ENCODE measurements around the gene SLC15A3.

SLC15A3 gene

DNA sequence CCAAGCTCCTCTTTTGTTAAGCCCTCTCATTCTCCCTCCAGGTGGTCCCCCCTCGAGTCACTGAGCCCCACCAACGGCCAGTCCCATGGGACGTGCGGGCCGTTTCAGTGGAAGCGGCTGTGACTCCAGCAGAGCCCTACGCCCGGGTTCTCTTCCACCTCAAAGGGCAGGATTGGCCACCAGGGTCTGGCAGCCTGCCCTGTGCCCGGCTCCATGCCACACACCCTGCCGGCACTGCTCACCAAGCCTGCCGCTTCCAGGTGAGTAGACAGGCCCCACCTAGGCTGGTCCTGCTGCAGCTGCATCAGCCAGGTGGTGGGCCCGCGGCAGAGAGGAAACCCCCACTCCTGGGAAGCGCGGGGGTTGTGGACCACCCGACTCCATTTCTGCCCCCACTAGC is 24.4 kb downstream of the SLC15A3 start:
- no peak for DNase-seq

DNA sequence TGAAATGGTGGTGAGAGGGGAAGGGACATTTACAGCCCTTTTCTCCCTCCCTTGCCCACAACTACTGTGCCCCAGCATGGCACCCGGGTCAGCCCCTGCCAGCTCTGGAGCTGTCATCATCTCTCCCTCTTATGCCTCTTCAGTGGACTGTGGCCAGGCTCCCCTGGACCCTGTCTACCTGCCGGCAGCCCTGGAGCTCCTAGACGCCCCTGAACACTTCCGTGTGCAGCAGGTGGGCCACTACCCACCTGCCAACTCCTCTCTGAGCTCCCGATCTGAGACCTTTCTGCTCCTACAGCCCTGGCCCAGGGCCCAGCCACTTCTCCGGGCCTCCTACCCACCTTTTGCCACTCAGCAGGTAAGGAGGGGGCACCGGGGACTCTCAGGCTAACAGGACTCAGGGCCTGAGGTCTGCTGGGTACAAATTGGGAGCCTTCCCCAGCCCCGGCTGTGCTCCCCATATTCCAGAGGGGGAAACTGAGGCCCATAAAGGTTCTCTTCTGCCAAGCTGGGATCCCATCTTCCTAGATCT is 24.8 kb downstream of the SLC15A3 start:
- no peak for DNase-seq

DNA sequence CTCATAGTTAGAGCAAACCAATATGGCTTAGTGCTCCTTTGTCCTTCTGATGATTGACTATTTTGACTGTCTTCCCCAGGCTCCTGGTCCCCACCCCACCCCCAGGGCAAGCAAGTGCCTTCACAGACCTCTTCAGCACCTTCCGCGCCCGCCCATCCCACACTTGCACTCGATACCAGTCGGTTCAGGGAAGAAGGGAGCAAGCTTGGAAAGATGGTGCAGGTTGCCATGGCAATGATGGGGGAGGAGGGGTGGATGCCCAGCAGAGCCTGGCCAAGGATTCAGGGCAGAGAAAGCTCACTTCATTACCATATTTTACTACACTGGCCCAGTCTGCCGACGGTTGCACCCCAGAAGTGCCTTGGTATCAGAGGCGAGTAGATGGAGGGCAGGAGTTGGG is 25.5 kb downstream of the SLC15A3 start:
- DNase-seq: no peak

GRCh38 chr11:60925868-60926267 is 26.1 kb downstream of the SLC15A3 start:
- DNase-seq: no peak

- no peak for DNase-seq
Measured at GRCh38 chr11:60924906-60925853, 26.8 kb downstream of the SLC15A3 start.

DNA sequence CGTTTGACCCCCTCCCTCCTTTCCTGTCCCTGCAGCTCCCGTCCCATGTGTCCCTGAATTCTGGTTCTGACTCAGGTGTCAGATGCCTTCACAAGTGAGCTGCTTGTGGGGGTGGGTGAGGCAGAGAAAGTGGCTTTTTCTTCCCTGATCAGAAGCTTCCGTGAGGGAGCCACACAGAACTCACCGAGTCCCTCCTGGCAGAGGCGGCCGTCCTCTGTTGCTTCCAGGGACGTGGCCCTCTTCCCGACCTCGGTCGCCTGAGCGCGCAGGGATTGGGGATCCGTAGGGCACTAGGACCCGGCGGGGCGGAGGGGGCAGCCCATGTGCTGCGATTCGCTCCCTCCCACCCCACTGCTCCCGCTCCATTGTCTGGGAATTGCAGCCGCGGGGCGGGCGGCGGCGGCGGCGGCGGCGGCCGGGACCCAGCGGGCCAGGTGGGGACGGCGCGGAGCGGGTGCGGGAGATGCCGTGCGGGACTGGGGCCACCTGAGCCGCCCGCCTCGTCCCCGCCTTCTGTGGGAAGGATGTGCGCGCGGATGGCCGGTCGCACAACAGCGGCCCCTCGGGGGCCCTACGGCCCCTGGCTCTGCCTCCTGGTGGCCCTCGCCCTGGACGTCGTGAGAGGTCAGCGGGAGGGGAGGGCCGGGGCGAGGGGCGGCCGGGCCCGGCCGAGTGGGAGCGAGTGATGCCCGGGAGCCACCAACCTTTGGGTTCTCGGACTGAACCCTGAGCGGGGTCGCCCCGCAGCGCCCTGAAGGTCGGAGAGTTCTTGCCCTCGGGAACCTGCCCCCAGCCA is 27.7 kb downstream of the SLC15A3 start, which contains the start of gene TMEM132A:
TMEM132A (plus strand) TSS at position 351 of the 796 bp plus-strand sequence; CDS start at position 525, 174 bp downstream.
- no peak for DNase-seq

- DNase-seq: no peak
Measured at GRCh38 chr11:60923800-60924109, 28.2 kb downstream of the SLC15A3 start.

DNA sequence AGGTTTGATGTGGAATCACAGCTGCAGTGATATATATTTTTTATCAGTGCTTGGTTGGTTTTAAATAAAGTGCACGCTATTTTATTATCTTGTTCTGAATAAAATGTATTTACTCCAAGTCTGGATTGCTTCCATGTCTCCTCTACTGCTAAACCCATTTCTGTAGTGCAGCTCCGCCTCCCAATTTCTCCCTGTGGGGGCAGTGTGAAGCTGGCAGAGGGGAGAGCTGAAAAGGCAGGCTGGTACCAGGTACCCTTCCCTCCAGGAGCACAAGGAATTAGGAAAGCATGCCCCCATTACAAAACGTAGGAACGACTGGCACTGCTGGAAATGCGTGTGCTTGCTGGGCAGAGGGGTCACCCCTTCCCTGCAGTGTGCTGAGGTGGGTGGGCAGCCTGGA is 28.6 kb downstream of the SLC15A3 start:
- no peak for DNase-seq

DNA sequence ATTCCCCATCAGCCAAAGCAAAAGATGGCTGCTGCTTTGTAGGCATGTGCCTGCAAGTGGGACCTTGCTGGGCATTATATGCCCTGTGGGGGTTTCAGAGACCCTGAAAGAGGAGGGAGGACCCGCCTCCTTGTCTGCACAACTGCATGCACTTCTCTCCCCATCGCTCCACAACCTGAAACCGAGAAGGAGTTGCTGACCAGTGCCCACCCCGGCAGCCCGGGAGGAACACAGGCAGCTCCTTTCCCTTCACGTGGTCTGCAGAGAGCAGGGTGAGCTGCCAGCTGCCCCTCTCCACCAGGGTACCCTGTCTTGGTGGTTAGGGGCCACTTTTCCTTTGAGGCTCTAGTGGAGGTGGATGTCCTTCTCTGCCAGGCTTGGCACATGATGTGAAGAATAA is 29.1 kb downstream of the SLC15A3 start:
- DNase-seq: no peak

DNA sequence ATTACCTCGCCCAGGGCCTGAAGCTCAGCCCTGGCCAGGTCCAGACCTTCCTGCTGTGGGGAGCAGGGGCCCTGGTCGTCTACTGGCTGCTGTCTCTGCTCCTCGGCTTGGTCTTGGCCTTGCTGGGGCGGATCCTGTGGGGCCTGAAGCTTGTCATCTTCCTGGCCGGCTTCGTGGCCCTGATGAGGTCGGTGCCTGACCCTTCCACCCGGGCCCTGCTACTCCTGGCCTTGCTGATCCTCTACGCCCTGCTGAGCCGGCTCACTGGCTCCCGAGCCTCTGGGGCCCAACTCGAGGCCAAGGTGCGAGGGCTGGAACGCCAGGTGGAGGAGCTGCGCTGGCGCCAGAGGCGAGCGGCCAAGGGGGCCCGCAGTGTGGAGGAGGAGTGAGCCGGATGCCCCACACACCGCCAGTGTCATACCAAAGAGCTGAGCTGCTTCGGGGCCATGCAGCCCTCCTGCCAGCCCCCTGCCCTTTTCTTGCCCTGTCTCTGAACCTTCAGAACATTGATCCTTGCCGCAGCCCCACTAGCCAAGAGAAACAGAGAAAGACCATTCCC is 30.1 kb downstream of the SLC15A3 start:
- no peak for DNase-seq

DNA sequence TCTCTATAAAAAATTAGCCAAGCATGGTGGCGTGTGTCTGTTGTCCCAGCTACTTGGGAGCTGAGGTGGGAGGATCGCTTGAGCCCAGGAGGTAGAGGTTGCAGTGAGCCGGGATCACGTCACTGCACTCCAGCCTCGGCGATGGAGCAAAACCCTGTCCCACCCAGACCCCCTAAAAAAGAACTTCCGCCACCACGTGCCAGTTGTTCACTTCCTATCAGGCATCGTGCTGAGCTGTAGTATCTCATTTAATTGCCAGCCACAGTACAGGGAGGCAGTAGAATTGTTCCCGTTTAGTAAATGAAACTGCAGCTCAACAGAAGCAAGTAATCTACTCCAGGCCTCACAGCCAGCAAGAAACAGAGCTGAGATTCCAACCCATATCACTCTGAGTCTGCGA is 30.7 kb downstream of the SLC15A3 start:
- DNase-seq: no peak

DNA sequence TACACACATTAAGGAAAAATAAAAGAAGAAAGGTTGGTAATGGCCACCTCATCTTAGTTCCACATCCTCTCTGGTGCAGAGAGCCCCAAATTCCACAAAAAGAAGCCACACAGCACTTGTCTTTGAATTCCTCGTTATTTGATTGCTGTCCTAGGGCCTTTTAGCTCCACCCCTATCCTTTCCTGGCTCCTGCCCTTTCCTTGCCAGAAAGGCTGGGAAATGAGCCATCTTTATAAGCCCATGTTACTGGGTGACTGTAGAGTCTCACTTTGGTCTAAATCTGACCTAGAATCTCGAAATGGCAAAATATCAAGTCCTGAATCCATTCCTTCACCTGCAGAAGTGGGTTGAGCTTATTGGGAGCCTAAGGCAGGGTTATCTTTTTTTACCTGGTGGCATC is 32.0 kb downstream of the SLC15A3 start:
- DNase-seq: no peak

- DNase-seq: no peak
Measured at GRCh38 chr11:60919320-60919719, 32.7 kb downstream of the SLC15A3 start.

DNA sequence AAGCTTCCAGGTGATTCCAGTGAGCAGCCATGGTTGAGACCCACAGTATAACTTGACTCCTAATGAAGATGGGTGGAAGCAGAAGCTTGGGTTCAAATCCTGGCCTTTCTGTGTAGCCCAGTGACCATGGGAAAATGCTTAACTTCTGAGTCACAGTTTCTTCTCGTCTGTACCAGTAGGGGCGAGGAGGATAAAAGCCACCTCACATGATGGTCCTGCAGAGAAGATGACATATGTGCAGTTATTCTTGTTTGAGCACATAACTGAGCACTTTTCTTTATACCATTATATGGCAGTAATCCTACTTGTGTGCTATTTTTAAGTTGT is 33.1 kb downstream of the SLC15A3 start:
- DNase-seq: no peak

GRCh38 chr11:60918251-60918938 is 33.6 kb downstream of the SLC15A3 start:
- DNase-seq: no peak

GRCh38 chr11:60917267-60917666 is 34.7 kb downstream of the SLC15A3 start:
- DNase-seq: no peak

DNA sequence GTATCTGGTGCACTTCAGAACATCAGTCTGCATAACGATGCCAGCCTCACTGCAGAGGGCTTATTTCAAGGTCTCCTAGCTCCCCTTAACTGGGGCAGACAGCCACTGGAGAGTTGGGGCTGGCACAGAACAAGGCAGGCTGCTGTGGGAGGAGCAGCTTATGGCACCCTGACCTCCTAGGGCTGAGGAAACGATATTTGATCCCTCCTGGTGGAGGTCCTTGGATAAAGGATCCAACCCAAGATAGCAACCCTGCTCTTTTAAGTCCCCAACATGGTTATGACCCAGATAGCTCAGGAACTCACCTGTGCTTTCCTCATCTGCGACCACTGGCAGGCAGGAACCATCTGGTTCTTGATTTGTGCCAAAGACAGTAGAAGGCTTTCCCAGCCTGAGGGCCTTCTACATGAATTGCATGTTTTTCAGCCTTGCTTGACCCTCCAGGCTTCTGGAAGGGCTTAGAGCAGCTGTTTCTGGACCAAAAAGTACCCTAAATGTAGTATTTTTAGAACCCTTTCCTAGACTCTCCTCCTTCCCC is 35.2 kb downstream of the SLC15A3 start:
- DNase-seq: no peak

DNA sequence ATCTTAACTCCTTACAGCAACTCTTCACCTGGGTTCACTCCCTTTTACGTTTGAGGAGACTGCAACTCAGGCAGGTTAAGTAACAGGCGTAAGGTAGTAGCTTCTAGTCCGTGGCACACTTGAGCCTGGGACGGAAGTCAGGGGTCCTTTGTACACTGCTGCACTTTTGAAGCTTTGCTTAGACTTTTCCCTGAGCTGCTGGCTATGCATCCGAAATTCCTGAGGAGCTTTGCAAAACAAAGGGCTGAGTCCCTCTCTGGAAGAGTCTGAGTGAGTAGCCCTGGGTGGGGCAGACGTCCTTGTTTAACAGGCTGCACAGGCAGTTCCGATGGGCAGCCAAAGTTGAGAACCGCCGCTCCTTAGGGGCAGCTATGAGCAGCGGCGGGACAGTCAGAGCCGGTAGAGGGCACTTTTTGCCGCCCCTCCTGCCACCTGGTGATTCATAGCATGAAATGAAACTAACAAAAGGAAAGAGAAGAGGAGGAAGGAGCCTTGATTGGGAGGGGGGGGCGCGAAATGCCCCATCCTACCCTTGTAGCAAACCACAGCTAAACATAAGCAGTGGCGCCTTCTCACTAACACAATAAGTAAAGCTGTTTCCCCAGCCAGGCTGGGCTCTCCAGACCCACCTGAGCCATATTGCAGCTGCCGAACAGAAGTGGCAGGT is 36.6 kb downstream of the SLC15A3 start:
- no peak for DNase-seq

- no peak for DNase-seq
Measured at GRCh38 chr11:60914633-60915247, 37.2 kb downstream of the SLC15A3 start.

- no peak for DNase-seq
Measured at GRCh38 chr11:60913793-60914632, 38.0 kb downstream of the SLC15A3 start, which contains the start of gene TMEM109. Gene TMEM109 (plus strand): TSS chr11:60914158. CDS start chr11:60919694, 5,536 bp downstream.

Data from cortex of kidney (tissue), 1 donor.